ENCODE results near the gene SERAC1.
A peak's percentile ranks its signal among the peaks of the same experiment; 100 is the strongest.

The SERAC1 gene

DNA sequence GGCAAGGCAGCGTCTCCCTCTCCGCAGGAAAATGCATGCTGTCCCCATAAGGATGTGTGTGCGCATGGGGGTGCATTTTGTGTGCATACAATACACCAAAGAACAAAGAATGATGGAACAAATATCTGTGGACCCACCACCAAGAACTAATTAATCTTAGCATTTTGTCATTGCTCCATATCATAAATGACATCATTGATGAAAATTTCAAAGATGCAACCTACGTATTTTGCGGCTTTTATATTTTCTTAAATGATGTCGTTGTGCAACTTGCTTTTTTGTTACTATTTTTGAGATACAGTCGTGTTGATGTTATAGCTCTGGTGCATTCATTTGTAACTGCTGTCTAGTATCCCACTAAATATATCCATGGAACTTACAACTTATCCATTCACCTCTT, 89.7 kb downstream of the SERAC1 start:
- DNase-seq (ENCODE audit: low read depth) = no peak

DNA sequence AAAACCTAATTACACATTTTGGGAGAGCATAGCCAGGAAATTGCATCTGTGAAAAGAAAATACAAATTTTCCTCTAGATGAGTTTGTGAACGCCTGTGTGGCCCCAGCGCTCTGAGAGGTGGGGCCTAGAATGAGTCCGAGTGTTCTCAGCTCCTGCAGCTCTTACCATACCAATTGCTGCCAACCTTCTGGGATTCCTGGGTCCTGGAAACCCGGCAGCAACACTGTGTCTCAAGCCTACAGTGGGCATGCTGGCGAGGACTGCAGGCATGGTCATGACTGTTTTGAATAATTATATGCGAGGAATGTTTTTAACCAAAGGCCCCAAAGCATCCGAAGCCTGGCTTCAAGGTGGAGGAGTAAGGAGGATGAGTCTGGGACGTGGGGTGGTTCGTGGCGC, 90.4 kb downstream of the SERAC1 start:
- no peak for DNase-seq (ENCODE audit: low read depth)

DNA sequence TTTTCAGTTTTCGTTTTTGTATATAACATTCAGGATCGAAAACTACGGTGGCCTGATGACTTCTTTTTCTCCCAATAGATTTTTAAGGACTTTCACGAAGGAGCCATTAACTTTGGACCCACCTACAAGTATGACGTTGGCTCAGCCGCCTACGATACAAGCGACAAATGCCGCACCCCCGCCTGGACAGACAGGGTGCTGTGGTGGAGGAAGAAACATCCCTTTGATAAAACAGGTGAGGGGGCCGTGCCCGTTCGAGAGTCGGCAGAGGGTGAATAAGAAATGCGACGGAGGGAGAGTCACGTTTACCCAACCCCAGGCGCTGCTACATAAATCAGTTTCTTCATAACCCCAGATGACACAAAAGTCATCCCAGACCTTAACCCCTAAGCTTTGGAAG, 91.5 kb downstream of the SERAC1 start:
- no peak for DNase-seq (ENCODE audit: low read depth)

DNA sequence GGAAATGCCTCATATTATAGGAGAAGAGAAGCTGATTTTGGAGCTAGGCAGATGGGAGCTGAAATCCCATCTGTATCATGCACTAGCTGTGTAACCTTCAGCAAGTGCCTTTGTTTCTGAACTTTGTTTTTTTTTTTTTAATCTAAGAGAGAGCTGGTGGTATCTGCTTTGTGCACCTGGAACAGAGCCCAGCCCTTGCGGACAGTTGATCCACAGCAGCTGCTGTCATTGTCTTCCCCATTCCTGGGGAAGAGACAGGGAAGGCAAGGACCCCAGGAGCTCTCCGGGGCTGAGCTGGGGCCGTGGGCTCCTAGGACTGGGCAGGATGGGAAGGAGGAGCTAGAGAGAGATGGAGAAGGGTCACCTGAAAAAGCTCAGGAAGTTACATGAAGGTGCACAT, 94.3 kb downstream of the SERAC1 start:
- DNase-seq (ENCODE audit: low read depth) = no peak

DNA sequence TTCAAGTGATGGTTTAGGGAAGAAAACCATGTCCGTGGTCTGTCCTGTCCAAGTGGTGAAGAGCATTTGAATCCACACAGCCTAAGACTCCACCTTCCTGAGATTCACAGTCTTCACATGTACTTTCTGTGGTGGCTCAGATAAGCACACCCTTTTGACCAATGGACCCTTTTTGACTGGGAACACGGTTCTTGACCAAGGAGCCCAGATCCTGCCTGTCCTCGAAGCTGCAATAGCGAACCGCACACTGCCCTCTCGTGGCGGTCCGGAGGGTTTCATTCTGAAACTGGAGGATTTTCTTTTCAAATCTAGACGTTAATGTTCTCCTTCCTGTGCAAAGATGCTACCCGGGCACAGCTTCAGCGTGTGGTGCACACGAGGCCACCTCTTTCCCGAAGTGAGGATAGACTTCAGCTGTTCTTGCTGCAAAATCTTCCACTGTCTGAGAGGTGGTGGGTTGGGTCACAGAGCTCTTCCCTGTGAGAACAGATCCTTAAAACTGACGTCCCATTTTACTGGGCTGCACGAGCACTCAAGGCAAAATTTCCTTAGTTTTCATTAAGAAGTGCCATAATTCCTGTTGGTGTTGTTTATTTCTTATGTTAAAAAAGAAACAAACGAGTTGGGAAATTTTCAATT, 95.9 kb downstream of the SERAC1 start:
- DNase-seq (ENCODE audit: low read depth) = no peak

DNA sequence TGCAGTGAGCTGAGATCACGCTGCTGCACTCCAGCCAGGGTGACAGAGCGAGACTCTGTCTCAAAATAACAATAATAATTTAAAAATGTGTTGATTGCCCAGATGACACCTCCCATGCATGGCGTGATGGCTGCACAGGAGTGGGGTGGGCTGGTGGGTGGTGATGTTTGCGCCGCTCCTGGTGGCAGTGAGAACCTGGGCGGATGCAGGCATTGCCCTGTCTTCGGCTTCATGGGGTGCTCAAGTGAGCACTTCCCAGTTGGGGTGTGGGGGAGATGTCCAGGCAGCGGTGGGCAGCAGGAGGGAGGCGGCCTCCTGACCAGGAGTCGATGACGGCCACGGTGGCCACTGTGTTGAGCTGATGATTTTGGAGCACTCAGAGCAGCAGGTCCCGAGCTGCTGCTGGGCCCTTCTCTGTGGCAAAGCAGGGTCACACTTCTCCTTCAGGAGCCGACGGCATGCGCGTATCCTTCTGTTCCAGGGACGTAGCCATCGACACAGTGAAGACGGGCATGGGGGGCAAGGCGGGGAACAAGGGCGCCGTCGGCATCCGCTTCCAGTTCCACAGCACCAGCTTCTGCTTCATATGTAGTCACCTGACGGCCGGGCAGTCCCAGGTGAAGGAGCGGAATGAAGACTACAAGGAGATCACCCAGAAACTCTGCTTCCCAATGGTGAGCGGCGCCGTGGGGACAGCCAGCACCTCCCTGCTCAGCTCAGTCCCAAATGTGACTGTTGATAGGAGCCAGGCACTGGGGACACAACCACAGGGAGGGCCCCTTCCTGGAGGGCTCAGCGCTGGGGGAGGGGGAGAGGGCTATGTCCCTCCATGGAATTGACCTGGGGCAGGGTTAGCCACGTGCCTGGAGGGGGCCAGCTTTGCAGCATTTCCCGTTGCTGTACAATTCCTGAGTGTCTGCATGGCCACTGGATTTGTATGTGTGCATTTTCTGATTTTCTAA, 96.7 kb downstream of the SERAC1 start:
- no peak for DNase-seq (ENCODE audit: low read depth)

DNA sequence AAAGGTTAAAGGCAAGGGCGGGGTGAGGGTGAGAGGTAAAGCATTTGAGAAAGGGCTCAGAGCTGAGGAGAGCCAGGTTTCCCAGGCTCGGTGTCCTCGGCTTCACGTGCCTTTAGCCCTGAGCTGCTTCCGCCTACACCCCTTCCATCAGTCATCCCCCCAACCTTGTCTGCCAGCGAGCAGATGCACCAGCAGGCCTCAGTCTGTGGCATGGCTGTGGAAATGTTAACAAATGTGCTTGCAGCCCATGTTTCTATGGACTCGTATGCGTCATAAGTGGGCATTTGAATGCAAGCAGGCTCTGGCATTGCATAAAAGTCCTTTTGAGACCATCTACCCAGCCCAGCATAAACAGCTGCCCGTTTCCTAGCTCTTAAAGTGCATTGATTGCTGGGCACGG, 97.5 kb downstream of the SERAC1 start:
- no peak for DNase-seq (ENCODE audit: low read depth)

DNA sequence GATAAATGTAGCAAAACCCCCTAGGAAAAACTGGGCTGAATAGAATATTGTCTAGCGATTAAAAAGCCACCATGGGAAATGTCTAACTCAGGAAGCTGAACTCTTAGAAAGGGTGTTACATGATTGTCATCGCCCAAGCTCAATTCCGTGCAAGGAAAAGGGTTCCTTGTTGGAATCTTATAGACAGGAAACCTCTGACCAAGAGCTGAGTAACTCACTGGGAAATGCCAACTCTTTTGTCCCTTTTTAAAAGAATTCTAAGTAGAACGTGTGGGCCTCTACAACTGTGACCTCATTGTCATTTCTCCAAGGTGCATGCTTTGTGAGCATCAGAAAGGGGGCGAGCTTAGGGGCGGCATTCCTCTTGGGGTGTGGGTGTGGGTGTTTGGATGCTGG, 98.3 kb downstream of the SERAC1 start:
- no peak for DNase-seq (ENCODE audit: low read depth)

DNA sequence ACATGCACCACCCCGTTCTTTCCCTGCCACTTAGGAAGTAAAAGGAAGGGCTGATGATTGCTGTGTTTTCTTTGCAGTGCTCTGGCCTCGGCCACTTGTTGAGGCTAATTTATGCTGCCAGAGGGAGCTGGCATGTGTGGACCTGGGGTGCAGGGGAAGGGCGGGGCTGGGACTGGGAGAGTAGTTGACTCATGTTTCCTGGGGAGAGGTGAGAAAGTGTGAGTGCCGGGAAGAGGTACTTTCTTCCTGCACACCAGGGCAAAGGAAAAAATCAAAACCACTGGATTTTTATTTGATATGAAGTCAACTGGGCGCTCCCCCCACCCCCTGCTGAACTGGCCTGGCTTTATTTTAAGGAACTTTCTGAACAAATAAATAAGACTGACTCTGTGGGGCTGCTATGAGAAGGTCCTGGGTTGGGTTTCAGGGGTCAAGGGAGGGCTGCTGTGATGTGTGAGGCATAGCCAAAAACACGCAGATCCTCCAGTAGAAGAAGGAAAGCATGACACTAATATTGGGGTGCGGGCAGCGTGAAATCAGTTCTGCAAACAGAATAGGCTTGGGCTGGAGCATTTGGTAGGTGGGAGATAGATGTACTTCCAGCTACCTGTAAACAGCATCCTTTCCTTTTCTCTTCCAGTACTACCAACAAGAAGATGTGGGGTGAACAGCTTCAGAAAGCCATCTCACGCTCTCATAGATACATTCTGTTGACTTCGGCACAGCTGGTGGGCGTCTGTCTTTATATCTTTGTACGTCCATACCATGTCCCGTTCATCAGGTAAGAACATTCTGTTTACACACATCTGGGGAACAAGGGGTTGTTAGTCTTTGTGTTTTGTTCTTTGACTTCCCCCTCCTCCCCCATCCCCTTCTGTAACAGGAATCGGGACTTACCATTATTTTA, 98.9 kb downstream of the SERAC1 start:
- DNase-seq (ENCODE audit: low read depth) = no peak

DNA sequence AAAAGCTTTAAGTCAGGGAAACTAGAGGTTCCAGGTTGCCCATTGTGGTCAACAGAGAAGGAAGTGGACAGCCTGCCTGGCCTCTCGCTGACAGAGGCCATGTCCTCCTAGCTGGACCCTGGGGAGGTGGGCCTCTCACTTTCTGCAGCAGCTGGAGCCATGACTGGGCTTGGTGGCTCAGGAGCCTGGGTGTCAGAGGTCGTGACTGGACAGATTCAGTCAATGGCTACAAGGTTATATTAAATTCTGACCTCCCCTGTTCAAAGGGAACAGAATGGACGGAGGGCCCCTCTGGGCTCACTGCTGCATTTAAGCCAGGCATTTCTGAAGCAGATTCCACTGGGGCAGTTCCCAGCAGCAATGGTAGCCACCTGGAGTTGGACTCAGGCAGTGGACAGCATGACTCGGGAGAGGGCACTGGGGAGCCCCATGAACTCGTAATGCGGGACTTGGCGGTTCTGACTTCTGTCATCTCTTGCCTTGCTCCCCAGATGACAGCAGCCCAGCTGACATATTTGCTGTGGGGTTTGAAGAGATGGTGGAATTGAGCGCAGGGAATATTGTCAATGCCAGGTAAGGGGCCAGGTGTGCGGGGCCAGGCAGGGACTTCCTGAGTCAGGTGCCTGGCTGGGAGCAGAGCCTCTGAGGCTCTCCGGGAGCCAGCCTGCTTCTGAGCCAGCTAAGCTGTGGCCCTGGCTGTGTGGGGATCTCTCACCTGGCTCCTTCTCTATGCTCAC, 99.7 kb downstream of the SERAC1 start:
- DNase-seq (ENCODE audit: low read depth) = no peak

DNA sequence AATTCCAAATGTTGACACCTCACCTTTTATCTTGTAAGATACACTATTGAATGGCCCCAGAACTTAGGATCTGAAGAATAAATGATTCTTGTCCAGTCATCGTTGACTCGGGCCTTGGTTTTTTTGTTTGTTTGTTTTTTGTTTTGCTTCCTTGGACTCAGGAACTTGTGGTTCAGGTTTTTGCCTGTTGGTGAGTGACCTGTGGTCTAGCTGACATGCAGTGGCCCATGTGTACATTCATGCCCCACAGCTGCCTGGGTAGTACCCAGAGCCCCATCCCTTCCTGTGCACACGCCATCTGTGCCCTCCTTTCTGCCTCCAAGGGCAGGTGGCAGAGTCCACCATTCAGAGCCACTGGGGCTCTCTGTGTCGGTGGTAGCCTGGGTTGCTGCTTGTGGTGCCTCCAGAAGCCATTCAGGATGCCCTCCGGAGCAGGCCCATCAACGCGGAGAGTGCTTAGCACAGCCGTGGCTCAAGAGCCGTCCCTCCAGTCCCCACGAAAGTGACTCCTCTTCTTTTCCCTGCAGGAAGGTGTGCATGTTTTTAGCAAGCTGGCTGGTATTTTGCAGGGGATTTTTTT, 100.5 kb downstream of the SERAC1 start:
- no peak for DNase-seq (ENCODE audit: low read depth)

DNA sequence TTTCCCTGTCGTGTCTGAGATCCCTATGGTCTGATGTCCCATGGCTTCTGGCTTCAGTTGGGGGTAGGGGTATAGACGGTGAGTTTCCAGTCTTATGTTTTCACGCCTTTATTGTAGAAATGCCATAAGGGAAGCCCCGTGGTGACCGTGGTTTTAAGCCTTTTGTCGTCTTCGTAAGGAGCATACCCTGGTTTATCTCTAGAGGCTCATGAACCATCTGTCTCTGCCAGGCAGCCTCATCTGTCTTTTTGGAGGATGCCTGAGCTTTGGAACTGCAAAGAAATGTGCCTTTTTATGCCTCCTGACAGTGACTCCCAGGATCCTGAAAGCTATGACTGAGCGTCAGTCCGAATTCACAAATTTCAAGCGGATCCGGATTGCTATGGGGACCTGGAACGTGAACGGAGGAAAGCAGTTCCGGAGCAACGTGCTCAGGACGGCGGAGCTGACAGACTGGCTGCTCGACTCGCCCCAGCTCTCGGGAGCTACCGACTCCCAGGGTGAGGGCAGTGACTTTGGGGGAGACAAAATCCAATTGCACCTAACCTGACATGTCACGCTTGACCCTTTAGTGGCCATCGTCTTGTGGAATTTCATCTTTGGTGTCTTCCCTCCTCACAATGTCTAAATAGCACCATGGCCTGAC, 101.8 kb downstream of the SERAC1 start:
- DNase-seq (ENCODE audit: low read depth) = no peak

DNA sequence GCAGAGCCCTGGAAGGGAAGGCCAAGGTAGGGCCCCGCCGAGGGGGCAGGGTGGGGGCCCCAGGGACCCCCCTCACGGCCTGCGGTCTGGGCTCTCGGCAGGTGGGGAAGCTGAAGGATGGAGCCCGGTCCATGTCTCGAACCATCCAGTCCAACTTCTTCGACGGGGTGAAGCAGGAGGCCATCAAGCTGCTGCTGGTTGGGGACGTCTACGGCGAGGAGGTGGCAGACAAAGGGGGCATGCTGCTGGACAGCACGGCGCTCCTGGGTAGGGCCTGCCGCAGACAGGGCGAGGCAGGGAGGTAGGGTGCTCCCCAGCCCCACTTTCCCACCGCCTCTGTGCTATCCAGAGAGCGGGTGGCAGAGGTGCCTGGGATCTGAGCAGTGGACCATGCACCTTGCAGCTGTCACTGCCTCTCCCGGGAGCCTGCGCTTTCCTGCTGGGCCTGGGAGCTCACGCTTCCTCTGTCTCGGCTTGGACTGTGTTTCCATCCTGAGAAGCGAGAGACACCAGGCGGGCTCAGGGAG, 103.3 kb downstream of the SERAC1 start:
- DNase-seq (ENCODE audit: low read depth) = no peak

DNA sequence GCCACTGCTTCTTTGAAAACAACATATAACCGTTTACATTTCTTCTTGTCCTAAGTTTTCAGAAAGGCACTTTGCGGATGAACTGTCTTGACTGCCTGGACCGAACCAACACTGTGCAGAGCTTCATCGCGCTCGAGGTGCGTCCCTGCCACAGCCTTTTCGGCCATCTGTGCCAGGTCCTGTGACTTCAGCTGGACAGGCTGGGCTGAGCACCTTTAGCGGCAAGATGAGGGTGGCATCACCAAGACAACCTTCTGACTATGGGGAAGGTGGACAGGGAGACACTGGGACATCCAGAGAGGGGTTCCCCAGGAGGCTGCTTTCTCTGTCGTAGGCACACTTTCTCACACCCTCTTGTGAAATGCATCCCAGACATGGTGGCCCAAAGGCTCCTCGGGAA, 104.3 kb downstream of the SERAC1 start:
- DNase-seq (ENCODE audit: low read depth) = no peak

DNA sequence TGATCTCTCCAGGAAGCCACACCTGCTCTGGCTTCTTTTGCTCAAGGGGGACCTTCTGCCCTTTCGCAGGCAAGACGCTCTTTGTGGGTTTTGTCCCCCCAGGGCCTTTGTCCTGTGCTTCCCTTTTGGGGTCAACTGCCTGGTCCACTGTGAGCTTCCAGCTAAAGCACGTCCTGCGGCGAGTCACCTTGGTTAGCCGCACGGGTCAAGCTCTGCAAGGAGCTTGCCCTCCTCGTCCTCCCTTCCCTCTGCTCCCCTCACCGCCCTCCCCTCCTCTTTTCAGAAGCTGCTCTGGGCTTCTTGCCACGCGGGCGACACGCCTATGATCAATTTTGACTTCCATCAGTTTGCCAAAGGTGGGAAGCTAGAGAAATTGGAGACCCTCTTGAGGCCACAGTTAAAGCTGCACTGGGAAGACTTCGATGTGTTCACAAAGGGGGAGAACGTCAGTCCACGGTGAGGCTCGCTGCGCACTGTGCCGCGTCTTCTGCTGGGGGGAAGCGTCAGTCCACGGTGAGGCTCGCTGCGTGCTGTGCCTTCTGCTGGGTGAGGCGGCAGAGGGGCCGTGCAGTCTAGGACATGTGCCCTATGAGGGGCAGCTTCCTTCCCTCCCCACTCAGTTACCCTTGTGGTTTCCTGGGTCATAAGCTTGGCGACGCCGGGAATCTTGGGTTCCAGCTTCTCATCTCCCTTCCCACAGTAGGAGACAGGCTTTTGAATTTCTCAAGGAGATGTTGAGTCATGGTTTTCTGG, 106.2 kb downstream of the SERAC1 start:
- no peak for DNase-seq (ENCODE audit: low read depth)

DNA sequence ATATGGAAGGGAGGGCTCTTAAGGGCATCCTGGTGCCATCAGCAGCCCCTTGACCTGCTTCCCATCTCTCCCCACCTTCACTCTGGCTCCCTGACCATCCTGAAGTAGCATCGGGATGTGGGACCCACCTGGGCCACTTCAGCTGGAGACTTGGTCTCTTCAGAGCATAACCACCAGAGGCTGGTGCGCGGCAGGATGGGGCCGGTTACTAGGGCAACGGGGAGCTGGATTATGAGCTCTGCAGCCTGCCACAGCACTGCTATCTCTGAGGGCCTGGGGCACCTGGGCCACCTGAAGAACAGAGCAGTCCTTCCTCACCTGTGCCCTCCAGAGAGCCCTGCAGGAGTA, 106.7 kb downstream of the SERAC1 start:
- DNase-seq (ENCODE audit: low read depth) = no peak

DNA sequence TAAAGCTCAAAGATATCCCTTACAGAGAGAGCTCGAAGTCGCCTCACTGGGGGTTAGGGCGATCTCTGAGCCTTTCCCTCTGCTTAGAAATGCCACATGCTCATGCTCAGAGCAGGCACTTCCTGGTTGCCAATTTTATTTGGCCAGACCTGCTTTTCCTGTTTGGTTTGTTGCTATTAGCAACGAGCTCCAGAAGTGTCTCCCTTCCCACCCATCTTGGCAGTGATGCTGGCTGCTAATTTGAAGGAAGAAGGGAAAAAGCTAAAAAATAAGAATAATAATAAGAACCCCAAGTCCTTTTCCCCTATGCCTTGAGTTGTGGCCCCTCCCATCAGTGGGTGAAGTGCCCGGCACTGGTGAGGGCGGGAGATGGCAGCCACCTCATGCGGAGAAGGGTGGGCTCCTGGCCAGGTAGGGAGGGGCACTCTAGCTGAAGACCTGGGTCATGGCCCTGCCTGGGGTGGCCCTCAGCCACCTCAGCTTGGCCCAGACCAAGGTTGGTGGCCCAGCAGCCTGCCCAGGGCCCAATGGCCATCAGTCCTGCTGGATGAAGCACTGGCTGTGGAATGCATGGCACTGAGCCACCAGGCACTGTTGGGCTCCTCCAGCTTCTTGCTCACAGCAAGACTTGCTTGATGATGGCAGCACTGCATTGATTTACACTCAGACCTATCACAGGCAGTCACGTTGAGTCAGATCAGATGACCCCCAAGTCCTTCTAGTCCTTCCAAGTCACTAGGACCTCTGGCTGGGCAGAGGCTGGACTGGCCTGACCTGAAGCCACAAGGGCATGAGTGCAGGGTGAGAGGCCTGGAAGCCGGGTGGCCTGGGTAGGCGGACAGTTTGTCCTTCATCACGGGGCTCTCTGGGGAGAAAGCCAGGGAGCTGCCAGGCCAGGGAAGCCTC, 107.4 kb downstream of the SERAC1 start:
- peak; percentile 95 for DNase-seq (ENCODE audit: low read depth)
